ENCODE results near the gene MXD3. TPM values are rescaled to one million over a fixed set of nuclear protein-coding genes. Genes with fewer than 3 reads are reported as not detected.
"Not testable (repeated sequence)": the region's sequence is repeated elsewhere in the genome, so short reads cannot be mapped to it uniquely, and the experiment has no call there.

MXD3 gene
- total RNA-seq, 1 donor from 2014 or later: 29.5 TPM

- DNase-seq (ENCODE audit: extremely low spot score, unreplicated experiment): no peak
- no peak for TF ChIP-seq CTCF (conservative IDR thresholded peaks at IDR 0.05)
- peaks cover 7% of the 10 kb centered on the region for H3K27me3 Mint-ChIP-seq
- peak overlapping the region; percentile 100 for H3K4me3 Mint-ChIP-seq
- peaks cover 27% of the 10 kb centered on the region for H3K4me1 Mint-ChIP-seq (ENCODE audit: unreplicated experiment)
- H3K27ac Mint-ChIP-seq: peak overlapping the region; percentile 99
- H3K9me3 Mint-ChIP-seq: no peaks in the 10 kb centered on the region
- H3K36me3 Mint-ChIP-seq: no peaks in the 10 kb centered on the region
Observed at GRCh38 chr5:177349762-177350161, 38.1 kb upstream of the MXD3 start.

- Mint-ChIP-seq H3K27ac (peak overlapping the region; percentile 99), H3K4me3 (peak overlapping the region; percentile 100), H3K36me3 (no peaks in the 10 kb centered on the region), H3K4me1 (ENCODE audit: unreplicated experiment) (peaks cover 27% of the 10 kb centered on the region), H3K27me3 (peaks cover 2% of the 10 kb centered on the region), H3K9me3 (no peaks in the 10 kb centered on the region)
- no peak for DNase-seq (ENCODE audit: extremely low spot score, unreplicated experiment)
- TF ChIP-seq CTCF (conservative IDR thresholded peaks at IDR 0.05): no peak
Observed at GRCh38 chr5:177349362-177349647, 37.6 kb upstream of the MXD3 start.

GRCh38 chr5:177347699-177348098 lies 36.0 kb upstream of the MXD3 start:
- no peak for DNase-seq (ENCODE audit: extremely low spot score, unreplicated experiment)
- no peak for TF ChIP-seq CTCF (conservative IDR thresholded peaks at IDR 0.05)
- Mint-ChIP-seq H3K27me3 (no peaks in the 10 kb centered on the region), H3K4me3 (no peak overlapping the region), H3K36me3 (peaks cover 6% of the 10 kb centered on the region), H3K9me3 (no peaks in the 10 kb centered on the region), H3K27ac (no peak overlapping the region), H3K4me1 (ENCODE audit: unreplicated experiment) (peaks cover 27% of the 10 kb centered on the region)

- H3K9me3 Mint-ChIP-seq: no peaks in the 10 kb centered on the region
- TF ChIP-seq CTCF (conservative IDR thresholded peaks at IDR 0.05): no peak
- H3K27ac Mint-ChIP-seq: no peak overlapping the region
- no peaks in the 10 kb centered on the region for H3K27me3 Mint-ChIP-seq
- H3K36me3 Mint-ChIP-seq: peaks cover 7% of the 10 kb centered on the region
- H3K4me3 Mint-ChIP-seq: peak overlapping the region; percentile 31
- no peak for DNase-seq (ENCODE audit: extremely low spot score, unreplicated experiment)
- H3K4me1 Mint-ChIP-seq (ENCODE audit: unreplicated experiment): peaks cover 24% of the 10 kb centered on the region
Observed at GRCh38 chr5:177346820-177347219, 35.1 kb upstream of the MXD3 start.

- no peak overlapping the region for H3K27ac Mint-ChIP-seq
- no peak for TF ChIP-seq CTCF (conservative IDR thresholded peaks at IDR 0.05)
- H3K4me1 Mint-ChIP-seq (ENCODE audit: unreplicated experiment): peaks cover 10% of the 10 kb centered on the region
- no peaks in the 10 kb centered on the region for H3K9me3 Mint-ChIP-seq
- DNase-seq (ENCODE audit: extremely low spot score, unreplicated experiment): no peak
- H3K27me3 Mint-ChIP-seq: no peaks in the 10 kb centered on the region
- no peak overlapping the region for H3K4me3 Mint-ChIP-seq
- peaks cover 14% of the 10 kb centered on the region for H3K36me3 Mint-ChIP-seq
Observed at GRCh38 chr5:177344891-177345290, 33.2 kb upstream of the MXD3 start.

- Mint-ChIP-seq H3K27ac (peak overlapping the region; percentile 2), H3K36me3 (peaks cover 17% of the 10 kb centered on the region), H3K4me3 (no peak overlapping the region), H3K9me3 (no peaks in the 10 kb centered on the region), H3K27me3 (no peaks in the 10 kb centered on the region), H3K4me1 (ENCODE audit: unreplicated experiment) (no peaks in the 10 kb centered on the region)
- DNase-seq (ENCODE audit: extremely low spot score, unreplicated experiment): no peak
- no peak for TF ChIP-seq CTCF (conservative IDR thresholded peaks at IDR 0.05)
Observed at GRCh38 chr5:177343777-177344176, 32.1 kb upstream of the MXD3 start.

- H3K27me3 Mint-ChIP-seq; H3K9me3 Mint-ChIP-seq; H3K27ac Mint-ChIP-seq; H3K4me1 Mint-ChIP-seq (ENCODE audit: unreplicated experiment); H3K4me3 Mint-ChIP-seq; DNase-seq (ENCODE audit: extremely low spot score, unreplicated experiment): not testable (repeated sequence)
- H3K36me3 Mint-ChIP-seq: peaks cover 17% of the 10 kb centered on the region
Observed at GRCh38 chr5:177343000-177343399, 31.3 kb upstream of the MXD3 start.
